ENCODE data around the gene PTGER1. TPM values are rescaled to one million over a fixed set of nuclear protein-coding genes. Genes with fewer than 3 reads are reported as not detected.

Gene PTGER1
- total and polyA plus RNA-seq, 2 experiments from 2014 or later: 0.57 TPM; not detected in 1

DNA sequence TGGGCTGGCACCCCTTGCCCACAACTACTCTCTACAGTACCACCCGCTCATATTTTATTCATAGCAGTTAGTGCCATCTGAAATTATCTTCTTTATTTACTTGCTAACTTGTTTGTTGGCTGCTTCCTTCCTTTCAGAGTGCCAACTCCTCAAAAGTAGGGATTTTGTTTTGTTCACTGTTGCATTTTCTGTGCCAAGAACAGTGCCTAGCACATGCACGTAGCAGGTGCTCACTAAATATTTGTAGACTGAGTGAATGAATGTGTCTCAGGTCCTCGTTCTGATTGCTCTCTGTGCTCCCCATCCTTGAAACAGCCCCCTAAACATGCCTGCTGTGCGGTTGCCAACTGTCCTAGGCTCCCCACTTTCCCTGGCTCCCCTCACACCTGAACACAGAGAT, 19.3 kb upstream of the PTGER1 start (continued):
- TF ChIP-seq, protein P1, sequence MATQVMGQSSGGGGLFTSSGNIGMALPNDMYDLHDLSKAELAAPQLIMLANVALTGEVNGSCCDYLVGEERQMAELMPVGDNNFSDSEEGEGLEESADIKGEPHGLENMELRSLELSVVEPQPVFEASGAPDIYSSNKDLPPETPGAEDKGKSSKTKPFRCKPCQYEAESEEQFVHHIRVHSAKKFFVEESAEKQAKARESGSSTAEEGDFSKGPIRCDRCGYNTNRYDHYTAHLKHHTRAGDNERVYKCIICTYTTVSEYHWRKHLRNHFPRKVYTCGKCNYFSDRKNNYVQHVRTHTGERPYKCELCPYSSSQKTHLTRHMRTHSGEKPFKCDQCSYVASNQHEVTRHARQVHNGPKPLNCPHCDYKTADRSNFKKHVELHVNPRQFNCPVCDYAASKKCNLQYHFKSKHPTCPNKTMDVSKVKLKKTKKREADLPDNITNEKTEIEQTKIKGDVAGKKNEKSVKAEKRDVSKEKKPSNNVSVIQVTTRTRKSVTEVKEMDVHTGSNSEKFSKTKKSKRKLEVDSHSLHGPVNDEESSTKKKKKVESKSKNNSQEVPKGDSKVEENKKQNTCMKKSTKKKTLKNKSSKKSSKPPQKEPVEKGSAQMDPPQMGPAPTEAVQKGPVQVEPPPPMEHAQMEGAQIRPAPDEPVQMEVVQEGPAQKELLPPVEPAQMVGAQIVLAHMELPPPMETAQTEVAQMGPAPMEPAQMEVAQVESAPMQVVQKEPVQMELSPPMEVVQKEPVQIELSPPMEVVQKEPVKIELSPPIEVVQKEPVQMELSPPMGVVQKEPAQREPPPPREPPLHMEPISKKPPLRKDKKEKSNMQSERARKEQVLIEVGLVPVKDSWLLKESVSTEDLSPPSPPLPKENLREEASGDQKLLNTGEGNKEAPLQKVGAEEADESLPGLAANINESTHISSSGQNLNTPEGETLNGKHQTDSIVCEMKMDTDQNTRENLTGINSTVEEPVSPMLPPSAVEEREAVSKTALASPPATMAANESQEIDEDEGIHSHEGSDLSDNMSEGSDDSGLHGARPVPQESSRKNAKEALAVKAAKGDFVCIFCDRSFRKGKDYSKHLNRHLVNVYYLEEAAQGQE (IDR thresholded peaks at IDR 0.05; ENCODE audit: unreplicated experiment): no peak

DNA sequence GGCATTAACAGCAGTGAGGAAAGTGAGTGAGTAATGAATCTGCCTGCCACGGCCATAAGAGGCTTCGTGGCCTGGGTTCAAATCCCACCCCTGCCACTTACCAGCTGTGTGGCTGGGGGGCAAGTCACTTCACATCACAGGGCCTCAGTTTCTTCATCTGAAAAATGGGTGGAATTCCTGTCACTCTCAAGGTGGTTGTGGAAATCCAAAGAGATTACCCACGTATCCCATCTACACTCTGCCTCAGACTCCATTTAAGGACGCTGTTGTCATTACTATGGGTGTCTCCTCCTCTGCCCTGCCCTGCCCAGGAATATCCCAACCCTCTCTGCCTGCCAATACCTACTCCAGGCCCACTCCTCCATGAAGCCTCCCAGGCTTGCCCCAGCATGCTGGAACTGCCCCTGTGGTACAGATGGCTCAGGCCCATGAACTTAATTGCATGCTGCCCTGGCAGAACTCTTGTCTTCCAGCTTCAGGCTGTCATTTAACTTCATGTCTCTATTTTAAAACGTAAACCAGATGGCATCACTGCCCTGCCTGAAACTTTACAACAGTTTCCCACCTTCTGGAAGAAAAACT, 17.7 kb upstream of the PTGER1 start:
- Histone ChIP-seq H3K4me3 (no peak overlapping the region), H3K9me2 (ENCODE audit: insufficient read depth) (no peaks in the 10 kb centered on the region), H4K20me1 (replicated peaks; ENCODE audit: insufficient read depth) (peaks cover 8% of the 10 kb centered on the region; the same call in 1 of the 2 replicates), H3K27ac (ENCODE audit: low read depth) (no peak overlapping the region), H3F3A (replicated peaks; ENCODE audit: low read depth) (peaks cover 11% of the 10 kb centered on the region), H3K27me3 (ENCODE audit: insufficient read depth) (no peaks in the 10 kb centered on the region), H3K4me1 (ENCODE audit: insufficient read depth) (no peaks in the 10 kb centered on the region; the same call in 1 of the 2 replicates), H3K4me2 (no peak overlapping the region), H3K79me2 (replicated peaks; ENCODE audit: insufficient read depth) (peaks cover 28% of the 10 kb centered on the region), H3K36me3 (ENCODE audit: insufficient read depth) (peaks cover 11% of the 10 kb centered on the region), H2AFZ (no peak overlapping the region)
- Mint-ChIP-seq H3K4me1 (peaks cover 22% of the 10 kb centered on the region), H3K27ac (no peak overlapping the region), H3K36me3 (ENCODE audit: low read depth) (peaks cover 44% of the 10 kb centered on the region), H3K27me3 (ENCODE audit: insufficient read depth, low read depth, poor library complexity) (peaks cover 16% of the 10 kb centered on the region), H3K9me3 (no peaks in the 10 kb centered on the region), H3K4me3 (peak overlapping the region; percentile 23; the same call in 1 of the 3 replicates)
- DNase-seq (ENCODE audit: low spot score) (no peak), ATAC-seq (no peak)
- TF ChIP-seq JUNB (IDR thresholded peaks at IDR 0.05; ENCODE audit: unreplicated experiment) (no peak), ETS1 (IDR thresholded peaks at IDR 0.05) (no peak), ZNF462 (CRISPR knock-in tag; IDR thresholded peaks at IDR 0.05) (no peak), STAT1 (IDR thresholded peaks at IDR 0.05; ENCODE audit: unreplicated experiment) (no peak), ZNF331 (CRISPR knock-in tag; IDR thresholded peaks at IDR 0.05; ENCODE audit: low read depth) (no peak), NANOG (IDR thresholded peaks at IDR 0.05; ENCODE audit: borderline replicate concordance) (no peak), EZH2phosphoT487 (IDR thresholded peaks at IDR 0.05; ENCODE audit: unreplicated experiment) (no peak), POLR2AphosphoS5 (IDR thresholded peaks at IDR 0.05; ENCODE audit: low read depth) (no peak)
- TF ChIP-seq, protein P1 (IDR thresholded peaks at IDR 0.05; ENCODE audit: unreplicated experiment): no peak

Measured in GM23338 (cell line).